HG03196 (cell line): ENCODE results near the gene LMLN.
A peak's percentile ranks its signal among the peaks of the same experiment; 100 is the strongest.
"Not testable (repeated sequence)": the region's sequence is repeated elsewhere in the genome, so short reads cannot be mapped to it uniquely, and the experiment has no call there.

Source experiments
- ATAC-seq: cut with Tn5 transposase; IDR thresholded peaks from one replicate; pipeline ENCODE4 v1.9.1; 2021; ENCODE audit not compliant: unreplicated experiment

The LMLN gene

DNA sequence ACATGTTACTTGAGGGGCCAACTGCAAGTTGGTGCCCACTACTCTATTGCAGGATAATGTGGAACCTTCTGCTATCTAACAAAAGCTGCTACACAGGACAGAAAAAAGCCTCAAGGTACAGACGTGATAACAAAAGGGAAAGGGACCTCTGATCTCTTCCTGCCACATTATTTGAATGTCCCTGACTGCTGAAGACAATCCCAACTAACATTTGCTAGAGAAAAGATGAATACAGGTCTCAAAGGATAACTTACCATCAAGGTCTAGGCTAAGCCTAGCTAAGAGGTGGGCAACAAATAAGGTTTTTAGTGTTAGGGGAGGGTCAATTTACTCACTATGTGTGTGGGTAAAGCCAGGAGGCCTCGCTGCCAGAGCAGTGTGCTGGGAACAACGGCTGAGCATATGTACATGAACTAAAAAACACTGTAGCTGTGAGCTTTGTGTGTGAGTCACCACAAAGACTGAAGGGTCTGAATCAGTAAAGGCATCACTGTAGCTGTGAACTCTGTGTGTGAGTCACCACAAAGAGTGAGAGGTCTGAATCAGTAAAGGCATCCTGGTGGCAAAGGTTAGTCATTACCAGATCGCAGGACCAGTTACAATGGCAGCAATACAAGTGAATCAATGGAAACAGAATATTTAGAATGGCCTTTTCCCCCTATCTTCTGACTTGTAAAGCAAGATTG lies 111.7 kb downstream of the LMLN start:
- ATAC-seq, result peak; percentile 100

- no peak for ATAC-seq
Observed at GRCh38 chr3:198076722-198077308, 116.8 kb downstream of the LMLN start.

GRCh38 chr3:198079771-198080520 lies 119.9 kb downstream of the LMLN start:
- no peak for ATAC-seq

GRCh38 chr3:198080521-198081384 lies 120.7 kb downstream of the LMLN start:
- ATAC-seq, result no peak

DNA sequence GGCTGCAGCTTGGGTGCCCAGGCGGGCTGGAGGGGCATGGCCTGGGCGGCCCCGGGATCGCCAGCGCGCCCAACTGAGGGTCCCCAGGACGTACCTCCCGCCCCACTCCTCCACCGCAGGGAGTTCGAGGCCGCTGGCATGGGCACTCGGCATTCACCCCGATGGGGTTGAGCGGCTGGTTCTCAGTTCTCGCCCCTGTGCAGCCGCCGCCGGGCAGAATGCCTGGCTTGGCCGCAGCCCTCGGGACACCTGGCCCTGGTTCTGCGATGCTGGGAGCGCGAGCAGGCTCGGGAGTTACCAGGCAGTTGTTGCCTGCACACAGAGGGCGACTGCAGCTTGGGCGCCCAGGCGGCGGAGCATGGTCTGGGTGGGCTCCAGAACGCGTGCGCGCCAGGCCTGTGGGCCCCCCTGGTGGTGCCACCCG lies 121.4 kb downstream of the LMLN start:
- no peak for ATAC-seq

GRCh38 chr3:198082226-198082625 lies 122.2 kb downstream of the LMLN start:
- ATAC-seq, result not testable (repeated sequence)

- no peak for ATAC-seq
Observed at GRCh38 chr3:198088421-198088955, 128.5 kb downstream of the LMLN start.

DNA sequence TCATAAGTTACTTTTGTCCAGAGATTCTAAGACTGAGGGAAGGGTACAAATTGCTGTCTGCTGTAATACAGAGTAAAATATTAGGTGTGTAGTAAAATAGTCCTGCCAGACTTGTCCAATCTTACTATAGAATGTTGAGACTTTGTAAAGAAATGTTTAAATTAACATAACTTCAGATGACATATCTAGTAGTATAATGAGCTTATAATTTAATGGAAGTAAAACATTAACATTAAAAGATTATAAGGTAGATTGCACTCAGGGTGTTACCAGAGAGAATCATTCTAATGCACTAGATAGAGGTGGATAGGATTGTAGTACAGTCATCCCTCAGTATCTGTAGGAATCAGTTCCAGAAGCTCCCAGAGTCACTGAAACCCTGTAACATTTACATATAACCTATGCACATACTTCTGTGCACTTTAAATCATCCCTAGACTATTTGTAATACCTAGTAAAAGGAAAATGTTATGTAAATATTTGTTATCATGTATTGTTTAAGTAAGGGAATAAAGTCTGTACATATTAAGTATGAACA lies 130.8 kb downstream of the LMLN start:
- ATAC-seq, result no peak

GRCh38 chr3:198092276-198092675 lies 132.3 kb downstream of the LMLN start:
- no peak for ATAC-seq

DNA sequence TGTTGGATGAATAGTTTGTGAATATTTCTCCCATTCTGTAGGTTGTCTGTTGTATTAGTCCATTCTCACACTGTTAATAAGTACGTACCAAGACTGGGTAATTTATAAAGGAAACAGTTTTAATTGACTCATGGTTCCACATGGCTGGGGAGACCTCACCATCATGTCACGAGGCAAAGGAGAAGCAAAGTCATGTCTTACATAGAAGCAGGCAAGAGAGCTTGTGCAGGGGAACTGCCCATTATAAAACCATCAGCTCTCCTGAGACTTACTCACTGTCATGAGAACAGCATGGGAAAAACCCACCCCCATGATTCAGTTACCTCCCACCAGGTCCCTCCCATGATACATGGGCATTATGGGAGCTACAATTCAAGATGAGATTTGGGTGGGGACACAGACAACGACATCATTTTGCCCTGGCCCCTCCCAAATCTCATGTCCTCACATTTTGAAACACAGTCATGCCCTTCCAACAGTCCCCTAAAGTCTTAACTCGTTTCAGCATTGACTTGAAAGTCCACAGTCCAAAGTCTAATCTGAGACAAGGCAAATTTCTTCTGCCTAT lies 133.2 kb downstream of the LMLN start:
- ATAC-seq, result no peak
